Measurements from ENCODE around the gene ZNF185. TPM values are rescaled to one million over a fixed set of nuclear protein-coding genes. Genes with fewer than 3 reads are reported as not detected.
"Not testable (repeated sequence)": the region's sequence is repeated elsewhere in the genome, so short reads cannot be mapped to it uniquely, and the experiment has no call there.

Gene ZNF185
- total RNA-seq, 1 experiment from 2014 or later, result 15.8 TPM

DNA sequence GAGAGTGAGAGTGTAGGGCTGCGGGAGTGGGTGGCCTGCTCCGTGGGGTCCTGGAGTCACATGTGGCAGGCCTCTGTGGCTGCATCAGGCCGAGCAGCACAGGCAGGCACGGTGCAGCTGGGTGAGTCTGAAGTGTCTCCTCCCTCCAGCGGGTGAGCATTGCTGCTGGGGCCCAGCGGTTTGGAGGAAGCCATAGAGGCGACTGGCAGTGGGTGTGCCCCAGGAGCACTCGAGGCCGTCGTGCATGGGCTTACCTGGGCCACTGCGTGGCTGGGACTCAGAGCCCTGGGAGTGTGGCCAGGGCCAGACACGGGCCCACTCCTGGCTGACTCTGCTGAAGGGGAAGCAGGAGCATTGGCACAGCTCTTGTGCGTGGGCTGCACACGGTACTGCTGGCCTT, 10.6 kb downstream of the ZNF185 start:
- no peak overlapping the region for H2AFZ ChIP-seq (ENCODE audit: low read depth, low read length, poor library complexity, severe bottlenecking)
- ChIA-PET CTCF (no interaction called here), POLR2A (no interaction called here), RAD21 (ENCODE audit: low non-redundant PET in 1 of 2, low total read pairs in 2 of 2, uncharacterized antibody in 2 of 2, unreplicated experiment in 2 of 2) (no interaction called here)
- H3K27ac ChIP-seq (ENCODE audit: low read depth, low read length), result no peak overlapping the region
- BruUV-seq (replicated peaks), result no TSS peak
- ATAC-seq, result no peak
- H3K9me2 ChIP-seq (ENCODE audit: insufficient read depth), result no peaks in the 10 kb centered on the region
- no peaks in the 10 kb centered on the region for H3K36me3 ChIP-seq (ENCODE audit: control insufficient read depth in 1 of 2, insufficient read depth in 2 of 2, low read length in 2 of 2)
- peaks cover 0 to 12% of the 10 kb centered on the region in 2 experiments; a peak in 2 of 4 replicates for H3K4me1 ChIP-seq (ENCODE audit: control insufficient read depth in 1 of 2, insufficient read depth in 2 of 2, low read length in 2 of 2)
- no peaks in the 10 kb centered on the region for H3K9me3 ChIP-seq (ENCODE audit: control insufficient read depth in 1 of 2, insufficient read depth in 1 of 2, low read depth in 1 of 2, low read length in 2 of 2)
- no peaks in the 10 kb centered on the region for H3K79me2 ChIP-seq (ENCODE audit: insufficient read depth, low read length)
- no peak for DNase-seq (ENCODE audit: low read depth, low spot score)
- H3K27me3 ChIP-seq (ENCODE audit: insufficient read depth, low read length), result no peaks in the 10 kb centered on the region
- no peaks in the 10 kb centered on the region for H4K20me1 ChIP-seq (ENCODE audit: insufficient read depth)
- no peak overlapping the region for H3K9ac ChIP-seq (ENCODE audit: low read length)
- no peak overlapping the region for H3K4me2 ChIP-seq (ENCODE audit: low read length)
- H3K4me3 ChIP-seq (replicated peaks in 1 of 2; ENCODE audit: low read depth in 1 of 2, low read length in 2 of 2), result no peak overlapping the region
- TF ChIP-seq, protein P1, sequence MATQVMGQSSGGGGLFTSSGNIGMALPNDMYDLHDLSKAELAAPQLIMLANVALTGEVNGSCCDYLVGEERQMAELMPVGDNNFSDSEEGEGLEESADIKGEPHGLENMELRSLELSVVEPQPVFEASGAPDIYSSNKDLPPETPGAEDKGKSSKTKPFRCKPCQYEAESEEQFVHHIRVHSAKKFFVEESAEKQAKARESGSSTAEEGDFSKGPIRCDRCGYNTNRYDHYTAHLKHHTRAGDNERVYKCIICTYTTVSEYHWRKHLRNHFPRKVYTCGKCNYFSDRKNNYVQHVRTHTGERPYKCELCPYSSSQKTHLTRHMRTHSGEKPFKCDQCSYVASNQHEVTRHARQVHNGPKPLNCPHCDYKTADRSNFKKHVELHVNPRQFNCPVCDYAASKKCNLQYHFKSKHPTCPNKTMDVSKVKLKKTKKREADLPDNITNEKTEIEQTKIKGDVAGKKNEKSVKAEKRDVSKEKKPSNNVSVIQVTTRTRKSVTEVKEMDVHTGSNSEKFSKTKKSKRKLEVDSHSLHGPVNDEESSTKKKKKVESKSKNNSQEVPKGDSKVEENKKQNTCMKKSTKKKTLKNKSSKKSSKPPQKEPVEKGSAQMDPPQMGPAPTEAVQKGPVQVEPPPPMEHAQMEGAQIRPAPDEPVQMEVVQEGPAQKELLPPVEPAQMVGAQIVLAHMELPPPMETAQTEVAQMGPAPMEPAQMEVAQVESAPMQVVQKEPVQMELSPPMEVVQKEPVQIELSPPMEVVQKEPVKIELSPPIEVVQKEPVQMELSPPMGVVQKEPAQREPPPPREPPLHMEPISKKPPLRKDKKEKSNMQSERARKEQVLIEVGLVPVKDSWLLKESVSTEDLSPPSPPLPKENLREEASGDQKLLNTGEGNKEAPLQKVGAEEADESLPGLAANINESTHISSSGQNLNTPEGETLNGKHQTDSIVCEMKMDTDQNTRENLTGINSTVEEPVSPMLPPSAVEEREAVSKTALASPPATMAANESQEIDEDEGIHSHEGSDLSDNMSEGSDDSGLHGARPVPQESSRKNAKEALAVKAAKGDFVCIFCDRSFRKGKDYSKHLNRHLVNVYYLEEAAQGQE (IDR thresholded peaks at IDR 0.05; ENCODE audit: low read depth), result no peak
- TF ChIP-seq SIN3A (IDR thresholded peaks at IDR 0.05; ENCODE audit: low read depth) (no peak), YY1 (IDR thresholded peaks at IDR 0.05; ENCODE audit: extremely low read depth, insufficient replicate concordance, low read depth, low read length) (no peak), RAD21 (IDR thresholded peaks at IDR 0.05; ENCODE audit: low read depth) (no peak), SRF (IDR thresholded peaks at IDR 0.05; ENCODE audit: low read depth) (no peak), CBX3 (IDR thresholded peaks at IDR 0.05; ENCODE audit: low read depth) (no peak), POLR2AphosphoS5 (IDR thresholded peaks at IDR 0.05; ENCODE audit: low read depth, low read length) (no peak)
- intact Hi-C loops (cut with micrococcal nuclease), result no loop called here

DNA sequence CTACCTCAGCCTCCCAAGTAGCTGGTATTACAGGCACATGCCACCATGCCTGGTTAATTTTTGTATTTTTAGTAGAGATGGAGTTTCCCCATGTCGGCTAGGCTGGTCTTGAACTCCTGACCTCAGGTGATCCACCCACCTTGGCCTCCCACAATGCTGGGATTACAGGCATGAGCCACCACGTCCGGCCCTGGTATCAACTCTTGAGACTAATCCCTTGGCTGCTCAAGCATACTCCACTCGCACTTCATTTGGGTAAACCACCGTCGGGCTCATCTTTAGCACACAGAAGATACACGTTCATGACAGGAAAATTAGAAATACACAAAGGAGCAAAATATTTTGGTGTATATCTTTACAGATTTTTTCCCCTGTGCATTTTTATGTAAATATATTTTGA, 12.2 kb downstream of the ZNF185 start:
- H4K20me1 ChIP-seq (ENCODE audit: insufficient read depth); POLR2A ChIA-PET; H3K36me3 ChIP-seq (ENCODE audit: control insufficient read depth in 1 of 2, insufficient read depth in 2 of 2, low read length in 2 of 2); H2AFZ ChIP-seq (ENCODE audit: low read depth, low read length, poor library complexity, severe bottlenecking); H3K27me3 ChIP-seq (ENCODE audit: insufficient read depth, low read length); intact Hi-C loops (cut with micrococcal nuclease); H3K9me3 ChIP-seq (ENCODE audit: control insufficient read depth in 1 of 2, insufficient read depth in 1 of 2, low read depth in 1 of 2, low read length in 2 of 2); ATAC-seq; H3K4me1 ChIP-seq (ENCODE audit: control insufficient read depth in 1 of 2, insufficient read depth in 2 of 2, low read length in 2 of 2); CTCF ChIA-PET; H3K4me3 ChIP-seq (replicated peaks in 1 of 2; ENCODE audit: low read depth in 1 of 2, low read length in 2 of 2); H3K9me2 ChIP-seq (ENCODE audit: insufficient read depth); DNase-seq (ENCODE audit: low read depth, low spot score); H3K9ac ChIP-seq (ENCODE audit: low read length); BruUV-seq (replicated peaks); H3K27ac ChIP-seq (ENCODE audit: low read depth, low read length); RAD21 ChIA-PET (ENCODE audit: low non-redundant PET in 1 of 2, low total read pairs in 2 of 2, uncharacterized antibody in 2 of 2, unreplicated experiment in 2 of 2); H3K79me2 ChIP-seq (ENCODE audit: insufficient read depth, low read length); H3K4me2 ChIP-seq (ENCODE audit: low read length): not testable (repeated sequence)

Data from HCT116 (cell line).